ENCODE measurements around the gene USP43.

USP43 gene

GRCh38 chr17:9684955-9685621 lies 39.8 kb downstream of the USP43 start:
- in situ Hi-C loops (cut with MboI; ENCODE audit: low sequenced_read_pairs, unreplicated experiment) = no loop called here
- no peak for TF ChIP-seq CTCF (IDR thresholded peaks at IDR 0.05; ENCODE audit: borderline replicate concordance, control extremely low read depth, extremely low read depth, insufficient read depth, missing control alignments)
- no peak for DNase-seq (ENCODE audit: low spot score)

GRCh38 chr17:9693755-9694154 lies 48.4 kb downstream of the USP43 start:
- TF ChIP-seq CTCF (IDR thresholded peaks at IDR 0.05; ENCODE audit: borderline replicate concordance, control extremely low read depth, extremely low read depth, insufficient read depth, missing control alignments) = no peak
- in situ Hi-C loops (cut with MboI; ENCODE audit: low sequenced_read_pairs, unreplicated experiment) = no loop called here
- DNase-seq (ENCODE audit: low spot score) = no peak

- in situ Hi-C loops (cut with MboI; ENCODE audit: low sequenced_read_pairs, unreplicated experiment) = no loop called here
- DNase-seq (ENCODE audit: low spot score) = no peak
Observed at GRCh38 chr17:9696279-9697044, 51.1 kb downstream of the USP43 start.

GRCh38 chr17:9700136-9700535 lies 54.8 kb downstream of the USP43 start:
- TF ChIP-seq CTCF (IDR thresholded peaks at IDR 0.05; ENCODE audit: borderline replicate concordance, control extremely low read depth, extremely low read depth, insufficient read depth, missing control alignments) = no peak
- in situ Hi-C loops (cut with MboI; ENCODE audit: low sequenced_read_pairs, unreplicated experiment) = no loop called here
- no peak for DNase-seq (ENCODE audit: low spot score)

More at GRCh38 chr17:9696279-9697044, 51.1 kb downstream of the USP43 start:
- TF ChIP-seq CTCF (IDR thresholded peaks at IDR 0.05; ENCODE audit: borderline replicate concordance, control extremely low read depth, extremely low read depth, insufficient read depth, missing control alignments) = no peak

GRCh38 chr17:9700754-9701476 lies 55.6 kb downstream of the USP43 start:
- DNase-seq (ENCODE audit: low spot score) = no peak
- no peak for TF ChIP-seq CTCF (IDR thresholded peaks at IDR 0.05; ENCODE audit: borderline replicate concordance, control extremely low read depth, extremely low read depth, insufficient read depth, missing control alignments)
- in situ Hi-C loops (cut with MboI; ENCODE audit: low sequenced_read_pairs, unreplicated experiment) = no loop called here

GRCh38 chr17:9702482-9702881 lies 57.2 kb downstream of the USP43 start:
- in situ Hi-C loops (cut with MboI; ENCODE audit: low sequenced_read_pairs, unreplicated experiment) = no loop called here
- no peak for TF ChIP-seq CTCF (IDR thresholded peaks at IDR 0.05; ENCODE audit: borderline replicate concordance, control extremely low read depth, extremely low read depth, insufficient read depth, missing control alignments)
- DNase-seq (ENCODE audit: low spot score) = no peak
